Type B pancreatic cell (in vitro differentiated cells): ENCODE data around the gene KCNJ2. TPM values are rescaled to one million over a fixed set of nuclear protein-coding genes. Genes with fewer than 3 reads are reported as not detected.

Source experiments
- DNase-seq: peaks from one replicate; pipeline ENCODE4 v3.0.0; 2021; ENCODE audit warnings: mixed read lengths; ENCODE audit not compliant: unreplicated experiment; ENCODE audit errors: extremely low spot score
- H3K27ac Mint-ChIP-seq: 2 replicates; pipeline ENCODE4 v1.8.0; 2021; ENCODE audit warnings: mild to moderate bottlenecking, mixed read lengths
- H3K27me3 Mint-ChIP-seq: 2 replicates; pipeline ENCODE4 v1.8.0; 2021; ENCODE audit warnings: mixed read lengths
- H3K36me3 Mint-ChIP-seq: 2 replicates; pipeline ENCODE4 v1.8.0; 2021; ENCODE audit warnings: mixed read lengths
- H3K4me1 Mint-ChIP-seq: one replicate; pipeline ENCODE4 v1.8.0; 2021; ENCODE audit warnings: mixed read lengths; ENCODE audit not compliant: unreplicated experiment
- H3K4me3 Mint-ChIP-seq: 2 replicates; pipeline ENCODE4 v1.8.0; 2021; ENCODE audit warnings: mild to moderate bottlenecking, mixed read lengths
- H3K9me3 Mint-ChIP-seq: 2 replicates; pipeline ENCODE4 v1.8.0; 2021; ENCODE audit warnings: mixed read lengths
- total RNA-seq: library from RNA; stranded (reverse); gene quantifications from 2 replicates; pipeline ENCODE4 v1.2.1, GENCODE V29; 2021; ENCODE audit warnings: low replicate concordance
- TF ChIP-seq, protein P1 (sequence below): fragments of 200-600 bp; sonication (generic); conservative IDR thresholded peaks from 2 replicates; pipeline ENCODE4 v1.5.0; 2021; ENCODE audit warnings: antibody characterized with exemption, mild to moderate bottlenecking

Gene KCNJ2
- total RNA-seq, 1 donor from 2014 or later = 7.5 TPM

DNA sequence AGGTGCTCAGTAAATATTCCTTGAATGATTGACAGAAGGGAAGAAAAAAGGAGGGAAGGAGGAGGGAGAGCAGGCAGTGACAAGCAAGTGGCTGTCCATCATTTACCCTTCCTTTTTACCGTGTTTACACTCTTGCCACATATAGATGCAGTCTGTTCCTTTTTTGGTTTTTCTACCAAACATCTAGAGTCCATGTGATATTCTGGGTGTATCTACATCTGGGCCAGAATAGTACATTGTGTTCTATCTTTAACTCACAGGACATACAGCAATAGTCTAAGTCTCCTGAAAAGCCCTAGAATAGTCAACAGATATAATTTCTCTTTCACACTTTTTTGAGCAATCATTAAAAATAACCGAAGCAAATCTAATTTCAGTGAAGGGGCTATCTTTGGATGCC lies 33.5 kb downstream of the KCNJ2 start:
- TF ChIP-seq, protein P1, sequence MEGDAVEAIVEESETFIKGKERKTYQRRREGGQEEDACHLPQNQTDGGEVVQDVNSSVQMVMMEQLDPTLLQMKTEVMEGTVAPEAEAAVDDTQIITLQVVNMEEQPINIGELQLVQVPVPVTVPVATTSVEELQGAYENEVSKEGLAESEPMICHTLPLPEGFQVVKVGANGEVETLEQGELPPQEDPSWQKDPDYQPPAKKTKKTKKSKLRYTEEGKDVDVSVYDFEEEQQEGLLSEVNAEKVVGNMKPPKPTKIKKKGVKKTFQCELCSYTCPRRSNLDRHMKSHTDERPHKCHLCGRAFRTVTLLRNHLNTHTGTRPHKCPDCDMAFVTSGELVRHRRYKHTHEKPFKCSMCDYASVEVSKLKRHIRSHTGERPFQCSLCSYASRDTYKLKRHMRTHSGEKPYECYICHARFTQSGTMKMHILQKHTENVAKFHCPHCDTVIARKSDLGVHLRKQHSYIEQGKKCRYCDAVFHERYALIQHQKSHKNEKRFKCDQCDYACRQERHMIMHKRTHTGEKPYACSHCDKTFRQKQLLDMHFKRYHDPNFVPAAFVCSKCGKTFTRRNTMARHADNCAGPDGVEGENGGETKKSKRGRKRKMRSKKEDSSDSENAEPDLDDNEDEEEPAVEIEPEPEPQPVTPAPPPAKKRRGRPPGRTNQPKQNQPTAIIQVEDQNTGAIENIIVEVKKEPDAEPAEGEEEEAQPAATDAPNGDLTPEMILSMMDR = no peak
- no peaks in the 10 kb centered on the region for H3K27me3 Mint-ChIP-seq
- peaks cover under 1% of the 10 kb centered on the region for H3K4me1 Mint-ChIP-seq
- no peaks in the 10 kb centered on the region for H3K9me3 Mint-ChIP-seq
- H3K27ac Mint-ChIP-seq = no peak overlapping the region
- H3K36me3 Mint-ChIP-seq = no peaks in the 10 kb centered on the region
- DNase-seq = no peak
- H3K4me3 Mint-ChIP-seq = no peak overlapping the region

DNA sequence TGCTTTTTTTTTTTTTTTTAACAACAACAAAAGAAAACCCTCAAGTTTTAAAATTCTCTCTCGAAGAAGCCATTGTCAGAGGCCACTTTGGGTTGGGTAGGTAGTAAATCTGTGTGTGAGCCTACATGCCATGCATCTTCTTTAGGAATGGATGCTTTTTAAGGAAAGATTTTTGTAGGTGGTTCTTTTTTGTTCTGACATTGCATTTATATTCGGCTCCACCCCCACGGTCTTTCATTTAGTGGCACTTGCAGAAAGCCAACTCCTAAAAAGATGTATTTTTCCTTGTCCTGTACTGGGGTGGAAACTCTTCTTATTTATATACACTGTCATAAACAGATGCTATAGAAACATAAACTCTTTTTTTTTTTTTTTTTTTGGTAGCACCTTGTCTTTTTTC lies 35.1 kb downstream of the KCNJ2 start:
- H3K4me1 Mint-ChIP-seq = peaks cover 8% of the 10 kb centered on the region
- no peak overlapping the region for H3K27ac Mint-ChIP-seq
- TF ChIP-seq, protein P1 = no peak
- DNase-seq = no peak
- no peaks in the 10 kb centered on the region for H3K27me3 Mint-ChIP-seq
- no peaks in the 10 kb centered on the region for H3K36me3 Mint-ChIP-seq
- no peaks in the 10 kb centered on the region for H3K9me3 Mint-ChIP-seq
- H3K4me3 Mint-ChIP-seq = no peak overlapping the region

DNA sequence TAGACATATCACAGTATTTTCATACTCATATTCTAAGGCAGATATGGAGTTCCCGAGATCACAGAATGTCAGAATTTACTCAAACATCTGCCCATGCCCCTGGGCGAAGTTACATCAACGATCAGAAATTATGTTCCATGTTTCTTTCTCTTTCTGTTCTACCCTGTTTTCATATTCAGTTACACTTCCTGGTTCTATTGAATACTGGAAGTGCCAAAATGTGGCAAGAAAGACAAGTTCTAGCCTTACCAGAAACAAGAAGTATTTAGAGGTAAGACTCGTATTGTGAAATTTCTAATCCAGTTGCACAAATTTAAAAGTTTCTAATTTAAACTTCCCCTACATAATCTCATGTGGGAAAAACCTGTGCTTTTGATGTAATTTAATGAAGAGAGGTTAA lies 36.1 kb downstream of the KCNJ2 start:
- H3K27me3 Mint-ChIP-seq = no peaks in the 10 kb centered on the region
- DNase-seq = no peak
- no peak overlapping the region for H3K4me3 Mint-ChIP-seq
- H3K4me1 Mint-ChIP-seq = peaks cover 8% of the 10 kb centered on the region
- no peaks in the 10 kb centered on the region for H3K9me3 Mint-ChIP-seq
- H3K27ac Mint-ChIP-seq = peak overlapping the region; percentile 14
- TF ChIP-seq, protein P1 = no peak
- no peaks in the 10 kb centered on the region for H3K36me3 Mint-ChIP-seq

DNA sequence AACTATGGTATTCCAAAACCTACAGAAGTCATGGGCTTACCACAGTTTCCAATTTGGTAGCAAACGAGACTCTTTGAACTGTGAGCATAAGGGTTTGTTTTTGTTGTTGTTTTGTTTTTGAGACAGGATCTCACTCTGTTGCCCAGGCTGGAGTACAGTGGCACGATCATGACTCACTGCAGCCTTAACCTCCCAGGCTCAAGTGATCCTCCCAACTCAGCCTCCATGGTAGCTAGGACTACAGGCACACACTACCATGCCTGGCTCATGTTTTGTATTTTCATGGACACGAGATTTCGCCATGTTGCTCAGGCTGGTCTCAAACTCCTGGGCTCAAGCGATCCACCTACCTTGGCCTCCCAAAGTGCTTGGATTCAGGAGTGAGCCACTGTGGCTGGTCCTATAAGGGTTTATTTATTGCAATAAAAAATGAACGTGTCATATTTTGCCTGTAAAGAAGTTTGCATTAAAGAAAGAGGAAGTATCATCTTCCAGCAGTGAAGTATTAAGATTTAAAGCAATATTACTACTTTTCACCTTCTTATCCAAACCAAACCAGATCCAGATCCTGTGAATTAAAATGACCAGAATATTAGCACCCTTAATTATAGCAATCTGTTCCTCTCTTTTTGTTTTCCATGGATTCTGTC lies 37.2 kb downstream of the KCNJ2 start:
- Mint-ChIP-seq H3K27ac (no peak overlapping the region), H3K27me3 (no peaks in the 10 kb centered on the region), H3K36me3 (no peaks in the 10 kb centered on the region), H3K4me1 (peaks cover 8% of the 10 kb centered on the region), H3K4me3 (no peak overlapping the region), H3K9me3 (no peaks in the 10 kb centered on the region)
- TF ChIP-seq, protein P1 = no peak
- DNase-seq = no peak

DNA sequence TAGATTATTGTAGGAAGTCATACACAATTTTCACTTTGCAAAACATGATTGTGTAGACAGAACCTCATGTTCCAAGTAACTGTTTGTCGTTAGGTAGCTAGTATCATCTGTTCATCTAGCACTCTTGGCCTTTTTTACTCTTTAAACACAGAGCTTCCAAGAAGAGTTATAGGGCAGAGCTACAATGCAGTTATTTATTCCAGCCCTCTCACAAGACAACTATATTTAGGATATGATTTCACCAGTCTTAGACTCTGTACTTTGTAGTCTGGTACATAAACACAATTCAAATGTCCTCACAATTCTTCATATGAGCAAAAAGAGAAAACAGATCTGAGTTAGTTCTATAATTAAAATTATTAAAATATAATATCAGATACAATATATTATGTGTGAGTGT lies 37.9 kb downstream of the KCNJ2 start:
- TF ChIP-seq, protein P1 = no peak
- Mint-ChIP-seq H3K4me1 (peaks cover 8% of the 10 kb centered on the region), H3K9me3 (no peaks in the 10 kb centered on the region), H3K27me3 (no peaks in the 10 kb centered on the region), H3K27ac (no peak overlapping the region), H3K36me3 (no peaks in the 10 kb centered on the region), H3K4me3 (no peak overlapping the region)
- no peak for DNase-seq
